ENCODE data around the gene RALBP1.
"Not testable (repeated sequence)": the region's sequence is repeated elsewhere in the genome, so short reads cannot be mapped to it uniquely, and the experiment has no call there.

Gene RALBP1

DNA sequence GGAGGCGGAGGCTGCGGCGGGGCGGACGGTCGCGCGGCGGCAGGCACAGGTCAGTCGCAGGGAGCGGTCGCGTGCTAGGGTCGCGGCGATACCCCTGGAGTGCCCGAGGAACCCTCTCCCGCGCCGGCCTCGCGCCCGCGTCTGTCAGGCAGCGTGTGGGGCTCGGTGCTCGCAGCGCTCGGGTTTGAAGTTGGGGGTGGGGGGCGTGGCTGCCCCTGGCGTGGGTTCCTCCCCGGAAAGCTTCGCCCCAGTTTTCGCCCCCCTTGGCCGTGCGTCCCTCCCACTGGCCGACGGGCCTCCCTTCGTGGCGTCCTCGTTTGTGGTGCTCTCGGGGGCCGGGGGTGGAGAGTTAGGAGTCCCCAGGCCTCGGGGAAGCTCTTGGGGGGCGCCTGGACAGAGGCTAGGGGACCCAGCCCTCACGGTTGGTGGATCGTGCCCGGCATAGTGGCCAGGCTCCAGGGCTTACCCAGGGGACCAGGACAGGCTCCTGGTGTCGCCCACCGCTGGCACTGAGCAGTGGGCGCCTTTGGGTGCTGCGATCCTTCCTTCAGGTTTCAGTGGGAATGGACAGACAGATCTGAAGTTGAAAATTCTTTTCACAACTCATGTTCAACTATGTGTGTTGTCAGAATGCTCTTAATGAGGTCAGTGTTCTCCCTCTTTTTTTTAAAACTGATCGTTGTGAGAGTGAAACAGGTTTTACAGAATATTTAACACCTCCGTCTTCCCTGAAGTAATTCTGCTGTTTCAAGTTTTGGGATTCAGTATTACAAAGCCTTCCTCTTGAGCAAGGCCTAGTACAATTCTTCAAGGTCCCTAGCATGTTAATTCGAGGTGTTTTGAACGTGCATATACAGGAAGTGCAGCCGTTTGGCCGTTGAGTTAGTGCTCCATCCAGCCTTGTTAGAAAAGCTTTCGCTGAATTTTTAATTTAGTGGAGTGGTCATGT lies 604 bp downstream of the RALBP1 start:
- H3K79me2 ChIP-seq = peaks cover 30% of the 10 kb centered on the region
- peaks cover 12% of the 10 kb centered on the region for H3K4me1 ChIP-seq
- H2AFZ ChIP-seq = peak overlapping the region; percentile 83
- no peaks in the 10 kb centered on the region for H3K27me3 ChIP-seq (ENCODE audit: control insufficient read depth, insufficient read depth, low read length)
- TF ChIP-seq CTCF (IDR thresholded peaks at IDR 0.05) = no peak
- H3K27ac ChIP-seq = peak overlapping the region; percentile 85
- H3K9ac ChIP-seq = peak overlapping the region; percentile 85
- H3K36me3 ChIP-seq (ENCODE audit: control insufficient read depth, insufficient read depth, low read length) = no peaks in the 10 kb centered on the region
- peak overlapping the region; percentile 75 for H3K4me2 ChIP-seq (ENCODE audit: low read length)
- peak overlapping the region; percentile 92 for H3K4me3 ChIP-seq (ENCODE audit: low read depth, low read length)
- H3K9me3 ChIP-seq (ENCODE audit: control insufficient read depth, low read length) = no peaks in the 10 kb centered on the region

DNA sequence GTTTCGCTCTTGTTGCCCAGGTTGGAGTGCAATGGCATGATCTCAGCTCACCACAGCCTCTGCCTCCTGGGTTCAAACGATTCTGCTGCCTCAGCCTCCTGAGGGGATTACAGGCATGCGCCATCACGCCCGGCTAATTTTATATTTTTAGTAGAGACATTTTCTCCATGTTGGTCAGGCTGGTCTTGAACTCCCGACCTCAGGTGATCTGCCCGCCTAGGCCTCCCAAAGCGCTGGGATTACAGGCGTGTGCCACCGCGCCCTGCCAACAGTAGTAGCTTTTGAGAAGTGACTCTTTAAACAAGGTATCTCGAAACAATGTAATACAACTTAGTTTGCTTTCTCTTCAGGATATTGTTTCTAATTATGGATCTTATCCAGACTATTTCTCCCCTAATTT lies 1.6 kb downstream of the RALBP1 start:
- not testable (repeated sequence) for H3K9me3 ChIP-seq (ENCODE audit: control insufficient read depth, low read length); H2AFZ ChIP-seq; H3K27me3 ChIP-seq (ENCODE audit: control insufficient read depth, insufficient read depth, low read length); H3K9ac ChIP-seq; H3K36me3 ChIP-seq (ENCODE audit: control insufficient read depth, insufficient read depth, low read length)
- H3K79me2 ChIP-seq = peaks cover 34% of the 10 kb centered on the region
- H3K27ac ChIP-seq = peak overlapping the region; percentile 85
- H3K4me2 ChIP-seq (ENCODE audit: low read length) = peak overlapping the region; percentile 75
- H3K4me3 ChIP-seq (ENCODE audit: low read depth, low read length) = peak overlapping the region; percentile 92
- peaks cover 12% of the 10 kb centered on the region for H3K4me1 ChIP-seq

GRCh38 chr18:9477509-9477908 lies 2.2 kb downstream of the RALBP1 start:
- peak overlapping the region; percentile 75 for H3K4me2 ChIP-seq (ENCODE audit: low read length)
- peaks cover 12% of the 10 kb centered on the region for H3K4me1 ChIP-seq
- H2AFZ ChIP-seq = no peak overlapping the region
- no peak for TF ChIP-seq CTCF (IDR thresholded peaks at IDR 0.05)
- H3K27me3 ChIP-seq (ENCODE audit: control insufficient read depth, insufficient read depth, low read length) = no peaks in the 10 kb centered on the region
- no peak overlapping the region for H3K9ac ChIP-seq
- peaks cover 39% of the 10 kb centered on the region for H3K79me2 ChIP-seq
- no peaks in the 10 kb centered on the region for H3K36me3 ChIP-seq (ENCODE audit: control insufficient read depth, insufficient read depth, low read length)
- H3K4me3 ChIP-seq (ENCODE audit: low read depth, low read length) = peak overlapping the region; percentile 92
- peak overlapping the region; percentile 85 for H3K27ac ChIP-seq
- no peaks in the 10 kb centered on the region for H3K9me3 ChIP-seq (ENCODE audit: control insufficient read depth, low read length)

DNA sequence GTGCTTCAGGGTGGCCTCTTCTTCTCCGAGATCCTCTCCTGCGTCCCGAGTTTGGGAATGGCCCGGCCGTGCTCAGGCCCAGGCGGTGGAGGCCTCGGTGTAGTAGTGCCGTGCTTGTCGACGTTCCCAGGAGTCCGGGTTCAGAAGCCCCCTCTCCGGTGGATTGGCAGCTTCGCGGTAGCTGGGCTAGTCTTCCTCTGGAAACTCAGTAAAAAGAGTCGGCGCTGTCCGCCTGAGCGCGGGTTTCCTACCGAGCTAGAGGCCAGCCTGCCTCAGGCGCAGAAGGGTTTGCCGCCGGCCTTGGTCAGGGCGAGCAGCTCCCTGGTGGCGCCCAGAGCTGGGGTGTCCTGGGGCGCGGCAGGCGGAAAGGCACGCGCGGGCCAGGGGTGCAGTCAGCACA lies 3.2 kb downstream of the RALBP1 start:
- Histone ChIP-seq H3K4me3 (ENCODE audit: low read depth, low read length) (no peak overlapping the region), H3K9ac (no peak overlapping the region), H3K9me3 (ENCODE audit: control insufficient read depth, low read length) (no peaks in the 10 kb centered on the region), H3K4me2 (ENCODE audit: low read length) (peak overlapping the region; percentile 75), H3K27ac (no peak overlapping the region), H3K79me2 (peaks cover 45% of the 10 kb centered on the region), H3K36me3 (ENCODE audit: control insufficient read depth, insufficient read depth, low read length) (no peaks in the 10 kb centered on the region), H3K27me3 (ENCODE audit: control insufficient read depth, insufficient read depth, low read length) (no peaks in the 10 kb centered on the region), H3K4me1 (peaks cover 12% of the 10 kb centered on the region), H2AFZ (no peak overlapping the region)
- no peak for TF ChIP-seq CTCF (IDR thresholded peaks at IDR 0.05)

DNA sequence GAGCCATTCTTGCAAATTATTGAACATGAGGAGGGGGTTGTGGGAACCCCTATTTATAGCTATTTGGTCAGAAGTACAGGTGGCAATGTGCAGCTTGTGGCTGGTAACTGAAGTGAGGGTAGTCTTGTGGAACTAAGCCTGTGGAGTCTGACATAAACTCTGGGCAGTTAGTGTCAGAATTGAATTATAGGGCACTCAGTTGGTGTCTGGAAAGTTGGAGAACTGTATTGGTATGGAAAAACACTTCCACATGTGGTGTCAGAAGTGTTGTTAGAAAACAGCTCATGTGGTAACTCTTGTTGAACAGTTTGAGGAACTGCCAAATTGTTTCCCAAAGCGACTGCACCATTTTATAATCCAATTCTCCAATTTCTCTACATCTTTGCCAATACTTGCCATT lies 7.5 kb downstream of the RALBP1 start:
- Histone ChIP-seq H3K4me3 (ENCODE audit: low read depth, low read length) (no peak overlapping the region), H3K79me2 (peaks cover 54% of the 10 kb centered on the region), H3K4me1 (peaks cover 7% of the 10 kb centered on the region), H3K4me2 (ENCODE audit: low read length) (no peak overlapping the region), H3K27ac (no peak overlapping the region), H2AFZ (no peak overlapping the region), H3K27me3 (ENCODE audit: control insufficient read depth, insufficient read depth, low read length) (no peaks in the 10 kb centered on the region), H3K36me3 (ENCODE audit: control insufficient read depth, insufficient read depth, low read length) (no peaks in the 10 kb centered on the region), H3K9ac (no peak overlapping the region), H3K9me3 (ENCODE audit: control insufficient read depth, low read length) (no peaks in the 10 kb centered on the region)
- TF ChIP-seq CTCF (IDR thresholded peaks at IDR 0.05) = no peak

Measured in parathyroid adenoma (tissue), 2 donors.